OCI-LY7 (cell line): ENCODE measurements around the gene EPHA3. TPM values are rescaled to one million over a fixed set of nuclear protein-coding genes. Genes with fewer than 3 reads are reported as not detected.

Experiments
- BruUV-seq: library from RNA; stranded (reverse); fragments of 400-500 nt; replicated peaks from 2 replicates; lab custom pipeline; 2021; lab: Mats Ljungman, UMichigan
- CTCF ChIA-PET: fragments of 300-600 bp; sonication (Branson Sonifier 250); formaldehyde crosslinking; loops from one replicate; lab custom pipeline; 2022; ENCODE audit warnings: antibody characterized with exemption; ENCODE audit not compliant: unreplicated experiment; lab: Charles Lee
- POLR2A ChIA-PET: fragments of 300-600 bp; sonication (Branson Sonifier 250); formaldehyde crosslinking; loops from one replicate; lab custom pipeline; 2022; ENCODE audit warnings: antibody characterized with exemption; lab: Charles Lee
- DNase-seq: peaks from one replicate; pipeline ENCODE4 v3.0.0-alpha.2; 2015; ENCODE audit warnings: low spot score
- H2AFZ ChIP-seq: fragments of 200-600 bp; sonication (generic), shearing (Covaris generic); 2 replicates; pipeline ENCODE4 v1.6.1; 2014; ENCODE audit warnings: mild to moderate bottlenecking, antibody characterized with exemption, low read length, moderate library complexity
- H3K27ac ChIP-seq: fragments of 200-600 bp; sonication (generic); 2 replicates; pipeline ENCODE4 v1.5.1; 2014; ENCODE audit warnings: mixed run types, low read depth, mild to moderate bottlenecking, moderate library complexity, low read length, inconsistent platforms; ENCODE audit not compliant: poor library complexity, severe bottlenecking
- H3K36me3 ChIP-seq: fragments of 200-600 bp; sonication (generic); 2 replicates; pipeline ENCODE4 v1.6.1; 2014; ENCODE audit warnings: mild to moderate bottlenecking, antibody characterized with exemption, low read length, moderate library complexity, mixed read lengths; ENCODE audit not compliant: insufficient read depth
- H3K4me1 ChIP-seq: fragments of 200-600 bp; sonication (generic); 2 replicates; pipeline ENCODE4 v1.5.1; 2014; ENCODE audit warnings: mild to moderate bottlenecking, low read length; ENCODE audit not compliant: insufficient read depth, poor library complexity, severe bottlenecking
- H3K4me2 ChIP-seq: fragments of 200-600 bp; sonication (generic); 2 replicates; pipeline ENCODE4 v1.6.1; 2014; ENCODE audit warnings: mild to moderate bottlenecking, low read length
- H3K4me3 ChIP-seq: fragments of 200-600 bp; sonication (generic); 2 replicates; pipeline ENCODE4 v1.5.1; 2014; ENCODE audit warnings: mild to moderate bottlenecking, low read depth, low read length; ENCODE audit not compliant: poor library complexity, severe bottlenecking
- H3K79me2 ChIP-seq: fragments of 200-600 bp; sonication (generic); 2 replicates; pipeline ENCODE4 v1.6.1; 2016; ENCODE audit warnings: low read depth, mild to moderate bottlenecking, low read length, moderate library complexity, mixed read lengths; ENCODE audit not compliant: insufficient read depth
- H3K9me2 ChIP-seq: fragments of 200-600 bp; sonication (generic); 2 replicates; pipeline ENCODE4 v1.6.1; 2016; ENCODE audit warnings: mild to moderate bottlenecking, low read length, mixed read lengths; ENCODE audit not compliant: insufficient read depth
- H3K9me3 ChIP-seq: fragments of 200-600 bp; sonication (generic); 2 replicates; pipeline ENCODE4 v1.6.1; 2014; ENCODE audit warnings: mild to moderate bottlenecking, mixed run types, low read length, mixed read lengths
- H4K20me1 ChIP-seq: fragments of 200-600 bp; sonication (generic); 2 replicates; pipeline ENCODE4 v1.6.1; 2014; ENCODE audit warnings: mild to moderate bottlenecking, antibody characterized with exemption, low read length, moderate library complexity, mixed read lengths; ENCODE audit not compliant: insufficient read depth
- EZH2phosphoT487 ChIP-seq: fragments of 200-600 bp; sonication (generic); IDR thresholded peaks from 2 replicates; pipeline ENCODE4 v1.6.1; 2018; ENCODE audit warnings: low read depth, borderline replicate concordance, mild to moderate bottlenecking, mixed run types, antibody characterized with exemption, low read length, moderate library complexity, mixed read lengths
- intact Hi-C: fragments of 100-400 bp; cut with micrococcal nuclease; formaldehyde crosslinking; loops from one replicate; pipeline ENCODE4 v1.10.0; 2022; ENCODE audit not compliant: unreplicated experiment
- total RNA-seq, 2 experiments: library from RNA; depleted of rRNA in 1 of 2; stranded (reverse); fragments of >200 nt in 1 of 2; shearing (Covaris generic) in 1 of 2; gene quantifications; 2 replicates each; pipeline ENCODE4 v1.2.3, GENCODE V29; 2014 to 2022
- TF ChIP-seq, protein P1 (sequence below): fragments of 200-600 bp; sonication (generic); conservative IDR thresholded peaks from 2 replicates; pipeline ENCODE4 v1.5.1; 2014; ENCODE audit warnings: mild to moderate bottlenecking, antibody characterized with exemption, low read length, moderate library complexity, mixed read lengths

The EPHA3 gene
- total RNA-seq, 2 experiments from 2014 or later: not detected

DNA sequence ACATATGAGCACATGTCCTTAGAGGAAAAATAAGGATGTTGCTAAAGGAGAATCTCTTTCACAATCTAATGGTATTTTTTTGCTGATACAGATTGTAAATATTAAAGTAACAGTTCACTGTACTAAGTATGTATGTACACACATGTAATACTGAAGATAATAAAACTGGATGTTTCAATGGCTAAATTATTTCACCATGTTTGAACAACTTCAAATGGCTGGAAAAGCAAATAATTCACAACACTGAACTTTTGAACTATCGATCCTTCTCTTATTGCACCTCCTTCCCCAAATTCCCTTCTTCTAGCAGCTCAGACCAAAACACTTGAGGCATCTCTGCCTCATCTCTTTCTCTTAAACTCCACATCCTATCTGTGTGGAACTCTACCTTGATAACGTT, 149.5 kb downstream of the EPHA3 start:
- CTCF ChIA-PET: no interaction called here
- no peak for DNase-seq
- no peaks in the 10 kb centered on the region for H3K4me1 ChIP-seq
- TF ChIP-seq, protein P1, sequence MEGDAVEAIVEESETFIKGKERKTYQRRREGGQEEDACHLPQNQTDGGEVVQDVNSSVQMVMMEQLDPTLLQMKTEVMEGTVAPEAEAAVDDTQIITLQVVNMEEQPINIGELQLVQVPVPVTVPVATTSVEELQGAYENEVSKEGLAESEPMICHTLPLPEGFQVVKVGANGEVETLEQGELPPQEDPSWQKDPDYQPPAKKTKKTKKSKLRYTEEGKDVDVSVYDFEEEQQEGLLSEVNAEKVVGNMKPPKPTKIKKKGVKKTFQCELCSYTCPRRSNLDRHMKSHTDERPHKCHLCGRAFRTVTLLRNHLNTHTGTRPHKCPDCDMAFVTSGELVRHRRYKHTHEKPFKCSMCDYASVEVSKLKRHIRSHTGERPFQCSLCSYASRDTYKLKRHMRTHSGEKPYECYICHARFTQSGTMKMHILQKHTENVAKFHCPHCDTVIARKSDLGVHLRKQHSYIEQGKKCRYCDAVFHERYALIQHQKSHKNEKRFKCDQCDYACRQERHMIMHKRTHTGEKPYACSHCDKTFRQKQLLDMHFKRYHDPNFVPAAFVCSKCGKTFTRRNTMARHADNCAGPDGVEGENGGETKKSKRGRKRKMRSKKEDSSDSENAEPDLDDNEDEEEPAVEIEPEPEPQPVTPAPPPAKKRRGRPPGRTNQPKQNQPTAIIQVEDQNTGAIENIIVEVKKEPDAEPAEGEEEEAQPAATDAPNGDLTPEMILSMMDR: no peak
- TF ChIP-seq EZH2phosphoT487: no peak
- intact Hi-C loops: no loop called here
- H3K36me3 ChIP-seq: no peaks in the 10 kb centered on the region
- no peaks in the 10 kb centered on the region for H3K9me3 ChIP-seq
- H3K4me3 ChIP-seq: no peak overlapping the region
- H3K9me2 ChIP-seq: no peaks in the 10 kb centered on the region
- no peak overlapping the region for H3K4me2 ChIP-seq
- H3K79me2 ChIP-seq: no peaks in the 10 kb centered on the region
- no peaks in the 10 kb centered on the region for H4K20me1 ChIP-seq
- no peak overlapping the region for H2AFZ ChIP-seq
- no TSS peak for BruUV-seq
- no peak overlapping the region for H3K27ac ChIP-seq
- POLR2A ChIA-PET: no interaction called here

DNA sequence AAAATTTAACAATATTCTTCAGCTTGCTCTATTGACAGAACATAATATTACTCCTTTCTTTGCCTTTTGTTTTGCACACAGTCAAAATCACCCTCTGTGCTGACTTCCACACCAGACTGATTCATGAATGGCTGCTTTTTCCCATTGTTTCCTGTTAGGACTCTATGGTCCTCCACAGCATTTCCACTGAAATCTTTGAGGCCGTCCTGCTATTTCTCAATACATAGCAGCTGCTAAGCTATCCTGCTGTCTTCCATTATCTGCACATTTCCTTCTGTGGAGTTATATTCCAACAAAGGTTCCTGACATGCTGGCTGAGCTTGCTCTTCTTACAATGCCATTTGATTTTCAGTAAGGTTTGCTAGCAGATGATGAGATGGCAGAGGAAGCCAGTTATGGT, 153.3 kb downstream of the EPHA3 start:
- no peaks in the 10 kb centered on the region for H3K9me2 ChIP-seq
- TF ChIP-seq, protein P1: no peak
- no peak for TF ChIP-seq EZH2phosphoT487
- H3K79me2 ChIP-seq: no peaks in the 10 kb centered on the region
- no peak overlapping the region for H2AFZ ChIP-seq
- no peaks in the 10 kb centered on the region for H4K20me1 ChIP-seq
- DNase-seq: no peak
- H3K9me3 ChIP-seq: no peaks in the 10 kb centered on the region
- H3K27ac ChIP-seq: no peak overlapping the region
- BruUV-seq: no TSS peak
- H3K36me3 ChIP-seq: no peaks in the 10 kb centered on the region
- intact Hi-C loops: no loop called here
- H3K4me3 ChIP-seq: no peak overlapping the region
- H3K4me2 ChIP-seq: no peak overlapping the region
- POLR2A ChIA-PET: no interaction called here
- H3K4me1 ChIP-seq: no peaks in the 10 kb centered on the region
- CTCF ChIA-PET: no interaction called here

DNA sequence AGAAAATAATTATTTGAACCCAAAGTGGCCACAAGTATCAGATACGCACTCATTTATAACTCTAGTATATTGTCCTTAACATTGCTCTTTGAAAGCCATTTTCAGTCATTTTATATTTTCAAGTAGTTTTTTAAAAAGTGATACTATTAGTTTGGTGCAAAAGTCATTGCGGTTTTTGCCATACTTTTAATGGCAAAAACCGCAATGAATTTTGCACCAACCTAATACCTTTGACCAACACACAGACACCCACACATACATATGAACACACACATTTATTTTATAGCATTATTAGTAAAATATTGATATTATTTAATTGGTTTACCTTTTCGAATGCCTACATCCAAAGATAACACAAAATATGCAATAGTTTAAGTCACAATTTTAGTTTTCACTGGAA, 154.3 kb downstream of the EPHA3 start:
- Histone ChIP-seq H3K36me3 (no peaks in the 10 kb centered on the region), H3K79me2 (no peaks in the 10 kb centered on the region), H3K4me3 (no peak overlapping the region), H3K9me2 (no peaks in the 10 kb centered on the region), H4K20me1 (no peaks in the 10 kb centered on the region), H2AFZ (no peak overlapping the region), H3K9me3 (no peaks in the 10 kb centered on the region), H3K4me1 (no peaks in the 10 kb centered on the region), H3K4me2 (no peak overlapping the region), H3K27ac (no peak overlapping the region)
- DNase-seq: no peak
- no TSS peak for BruUV-seq
- TF ChIP-seq, protein P1: no peak
- no peak for TF ChIP-seq EZH2phosphoT487
- intact Hi-C loops: no loop called here
- POLR2A ChIA-PET: interaction anchor here (0.6 kb wide), 1 partner anchor 198 kb away, joined by 3 read pairs; no protein-coding TSS in a partner anchor
- CTCF ChIA-PET: no interaction called here
